GM19099 (cell line): ENCODE data around the gene RHOT2.

Experiments used
- POLR2A ChIP-seq: IDR thresholded peaks from 3 replicates; pipeline ENCODE4 v1.6.1; 2011; ENCODE audit warnings: low read depth; ENCODE audit not compliant: insufficient read length; ENCODE audit errors: extremely low read depth

The RHOT2 gene

GRCh38 chr16:667113-667779 is 686 bp upstream of the RHOT2 start:
- TF ChIP-seq POLR2A: no peak

- TF ChIP-seq POLR2A: no peak
These were observed 713 bp downstream of the RHOT2 start for GRCh38 chr16:668519-669171.

GRCh38 chr16:669666-670065 is 1.7 kb downstream of the RHOT2 start:
- TF ChIP-seq POLR2A: no peak

- TF ChIP-seq POLR2A: no peak
These were observed 2.8 kb downstream of the RHOT2 start for GRCh38 chr16:670485-671352.

GRCh38 chr16:671353-672131 is 3.6 kb downstream of the RHOT2 start:
- no peak for TF ChIP-seq POLR2A

- no peak for TF ChIP-seq POLR2A
These were observed 4.4 kb downstream of the RHOT2 start for GRCh38 chr16:672371-672770.

- no peak for TF ChIP-seq POLR2A
These were observed 4.9 kb downstream of the RHOT2 start for GRCh38 chr16:672851-673250.

- no peak for TF ChIP-seq POLR2A
These were observed 5.6 kb downstream of the RHOT2 start for GRCh38 chr16:673399-673991.

- no peak for TF ChIP-seq POLR2A
These were observed 6.4 kb downstream of the RHOT2 start for GRCh38 chr16:674214-674881.

- no peak for TF ChIP-seq POLR2A
These were observed 7.3 kb downstream of the RHOT2 start, which contains the start of gene RHBDL1 for GRCh38 chr16:674968-675883. TSS of gene RHBDL1 (plus strand) at chr16:675671. CDS start at chr16:675791, 120 bp downstream.

GRCh38 chr16:675884-676564 is 8.1 kb downstream of the RHOT2 start:
- no peak for TF ChIP-seq POLR2A

- TF ChIP-seq POLR2A: no peak
These were observed 8.6 kb downstream of the RHOT2 start for GRCh38 chr16:676565-676902.
